ENCODE data around the gene SIPA1. TPM values are rescaled to one million over a fixed set of nuclear protein-coding genes. Genes with fewer than 3 reads are reported as not detected.

The SIPA1 gene
- total RNA-seq, 2 donors from 2014 or later: 47.9 to 69.8 TPM

GRCh38 chr11:65604258-65604657 lies 33.6 kb upstream of the SIPA1 start:
- H3K4me1 ChIP-seq (ENCODE audit: control insufficient read depth in 1 of 2, low read depth in 2 of 2): peaks cover 0 to 16% of the 10 kb centered on the region in 2 donors
- no peaks in the 10 kb centered on the region for H3K27me3 ChIP-seq (replicated peaks; ENCODE audit: insufficient read depth)
- no peak overlapping the region for H3K27ac ChIP-seq
- ATAC-seq (ENCODE audit: insufficient number of reproducible peaks, low FRiP score, low read depth) (no peak), DNase-seq (ENCODE audit: low spot score) (no peak)
- TF ChIP-seq CTCF (IDR thresholded peaks at IDR 0.05): no peak
- no peaks in the 10 kb centered on the region for H3K9me3 ChIP-seq
- no peak overlapping the region for H3K4me3 ChIP-seq
- peaks cover 46% of the 10 kb centered on the region for H3K36me3 ChIP-seq

GRCh38 chr11:65606876-65607613 lies 30.9 kb upstream of the SIPA1 start:
- no peak for TF ChIP-seq CTCF (IDR thresholded peaks at IDR 0.05)
- peaks cover 4 to 42% of the 10 kb centered on the region in 2 donors for H3K4me1 ChIP-seq (ENCODE audit: control insufficient read depth in 1 of 2, low read depth in 2 of 2)
- no peaks in the 10 kb centered on the region for H3K27me3 ChIP-seq (replicated peaks; ENCODE audit: insufficient read depth)
- peak overlapping the region; percentile 44 for H3K4me3 ChIP-seq
- DNase-seq (ENCODE audit: low spot score) (peak; percentile 85), ATAC-seq (ENCODE audit: insufficient number of reproducible peaks, low FRiP score, low read depth) (peak; percentile 71)
- H3K36me3 ChIP-seq: peaks cover 44% of the 10 kb centered on the region
- H3K27ac ChIP-seq: peak overlapping the region; percentile 69 to 83
- no peaks in the 10 kb centered on the region for H3K9me3 ChIP-seq

GRCh38 chr11:65607614-65608426 lies 30.1 kb upstream of the SIPA1 start:
- Histone ChIP-seq H3K36me3 (peaks cover 43% of the 10 kb centered on the region), H3K27ac (peak overlapping the region; percentile 5 to 64), H3K4me3 (peak overlapping the region; percentile 44), H3K4me1 (ENCODE audit: control insufficient read depth in 1 of 2, low read depth in 2 of 2) (peaks cover 11 to 49% of the 10 kb centered on the region in 2 donors), H3K27me3 (replicated peaks; ENCODE audit: insufficient read depth) (no peaks in the 10 kb centered on the region), H3K9me3 (no peaks in the 10 kb centered on the region)
- DNase-seq (ENCODE audit: low spot score) (no peak), ATAC-seq (ENCODE audit: insufficient number of reproducible peaks, low FRiP score, low read depth) (no peak)
- TF ChIP-seq CTCF (IDR thresholded peaks at IDR 0.05): no peak

- H3K36me3 ChIP-seq: peaks cover 29% of the 10 kb centered on the region
- ATAC-seq (ENCODE audit: insufficient number of reproducible peaks, low FRiP score, low read depth) (no peak), DNase-seq (ENCODE audit: low spot score) (no peak)
- no peak for TF ChIP-seq CTCF (IDR thresholded peaks at IDR 0.05)
- H3K27me3 ChIP-seq (replicated peaks; ENCODE audit: insufficient read depth): no peaks in the 10 kb centered on the region
- no peaks in the 10 kb centered on the region for H3K9me3 ChIP-seq
- no peak overlapping the region for H3K4me3 ChIP-seq
- H3K27ac ChIP-seq: no peak overlapping the region
- H3K4me1 ChIP-seq (ENCODE audit: control insufficient read depth in 1 of 2, low read depth in 2 of 2): peaks cover 17 to 55% of the 10 kb centered on the region in 2 donors
Measured at GRCh38 chr11:65609229-65609628, 28.7 kb upstream of the SIPA1 start.

- H3K36me3 ChIP-seq: peaks cover 24% of the 10 kb centered on the region
- no peak for TF ChIP-seq CTCF (IDR thresholded peaks at IDR 0.05)
- no peak overlapping the region for H3K27ac ChIP-seq
Measured at GRCh38 chr11:65609665-65610064, 28.2 kb upstream of the SIPA1 start.

More at GRCh38 chr11:65609665-65610064, 28.2 kb upstream of the SIPA1 start:
- no peak for ATAC-seq (ENCODE audit: insufficient number of reproducible peaks, low FRiP score, low read depth)
- H3K9me3 ChIP-seq: no peaks in the 10 kb centered on the region
- peaks cover 17 to 55% of the 10 kb centered on the region in 2 donors for H3K4me1 ChIP-seq (ENCODE audit: control insufficient read depth in 1 of 2, low read depth in 2 of 2)
- no peaks in the 10 kb centered on the region for H3K27me3 ChIP-seq (replicated peaks; ENCODE audit: insufficient read depth)
- DNase-seq (ENCODE audit: low spot score): no peak
- no peak overlapping the region for H3K4me3 ChIP-seq
